Measurements from ENCODE around the gene DUSP10. TPM values are rescaled to one million over a fixed set of nuclear protein-coding genes. Genes with fewer than 3 reads are reported as not detected.

Gene DUSP10
- total and polyA plus RNA-seq, 7 donors: 2.5 to 19.9 (median 11.4) TPM

- peaks cover 0 to 15% (median 4%) of the 10 kb centered on the region in 4 donors for H3K36me3 ChIP-seq
- intact Hi-C loops (cut with DNase I): loop anchor here (10.0 kb wide), 4 partner anchors 256 to 1384 kb away; no protein-coding TSS in a partner anchor
- H3K9me3 ChIP-seq: no peaks in the 10 kb centered on the region
- no peak overlapping the region for H3K4me3 ChIP-seq
- no peaks in the 10 kb centered on the region for H3K27me3 ChIP-seq
- DNase-seq: no peak
- WGBS, 2 donors: 81 to 87% methylated on average over 1 of the region's 1 CpG
- H3K4me1 ChIP-seq: peaks cover 0 to 49% (median 34%) of the 10 kb centered on the region in 4 donors
- no peak overlapping the region for H3K27ac ChIP-seq
- no peak for TF ChIP-seq CTCF (IDR thresholded peaks at IDR 0.05)
- TF ChIP-seq POLR2A (IDR thresholded peaks at IDR 0.05): no peak
- TF ChIP-seq EP300 (IDR thresholded peaks at IDR 0.05): no peak
- TF ChIP-seq POLR2AphosphoS5 (IDR thresholded peaks at IDR 0.05): no peak
Measured at GRCh38 chr1:221700536-221700935, 41.4 kb downstream of the DUSP10 start.

GRCh38 chr1:221699978-221700519 lies 41.8 kb downstream of the DUSP10 start:
- no peaks in the 10 kb centered on the region for H3K9me3 ChIP-seq
- DNase-seq: no peak
- H3K4me3 ChIP-seq: no peak overlapping the region
- no peak for TF ChIP-seq CTCF (IDR thresholded peaks at IDR 0.05)
- no peak for TF ChIP-seq POLR2AphosphoS5 (IDR thresholded peaks at IDR 0.05)
- no peak for TF ChIP-seq EP300 (IDR thresholded peaks at IDR 0.05)
- peak overlapping the region in 1 of 4 donors; percentile 35 for H3K27ac ChIP-seq
- intact Hi-C loops (cut with DNase I): loop anchor here (10.0 kb wide), 4 partner anchors 255 to 1385 kb away; no protein-coding TSS in a partner anchor
- H3K36me3 ChIP-seq: peaks cover 0 to 13% (median 2%) of the 10 kb centered on the region in 4 donors
- no peaks in the 10 kb centered on the region for H3K27me3 ChIP-seq
- H3K4me1 ChIP-seq: peaks cover 0 to 44% (median 29%) of the 10 kb centered on the region in 4 donors

- 94 to 96% methylated on average over 1 of the region's 1 CpG for WGBS, 2 donors
- no peak for DNase-seq
- Histone ChIP-seq H3K9me3 (no peaks in the 10 kb centered on the region), H3K4me3 (no peak overlapping the region), H3K27ac (peak overlapping the region in 1 of 4 donors; percentile 35), H3K27me3 (no peaks in the 10 kb centered on the region), H3K36me3 (peaks cover 0 to 13% (median 2%) of the 10 kb centered on the region in 4 donors), H3K4me1 (peaks cover 0 to 39% (median 25%) of the 10 kb centered on the region in 4 donors)
- intact Hi-C loops (cut with DNase I): no loop called here
- TF ChIP-seq CTCF (IDR thresholded peaks at IDR 0.05) (no peak), EP300 (IDR thresholded peaks at IDR 0.05) (no peak), POLR2AphosphoS5 (IDR thresholded peaks at IDR 0.05) (no peak)
Measured at GRCh38 chr1:221699577-221699976, 42.3 kb downstream of the DUSP10 start.

- no peaks in the 10 kb centered on the region for H3K9me3 ChIP-seq
- intact Hi-C loops (cut with DNase I): no loop called here
- 81 to 94% methylated on average over 4 of the region's 4 CpGs for WGBS, 2 donors
- TF ChIP-seq EP300 (IDR thresholded peaks at IDR 0.05): no peak
- no peak for TF ChIP-seq CTCF (IDR thresholded peaks at IDR 0.05)
- no peak for TF ChIP-seq POLR2AphosphoS5 (IDR thresholded peaks at IDR 0.05)
- no peak for TF ChIP-seq POLR2A (IDR thresholded peaks at IDR 0.05)
- H3K36me3 ChIP-seq: peaks cover 0 to 13% (median 2%) of the 10 kb centered on the region in 4 donors
- DNase-seq: no peak
- peaks cover 0 to 31% (median 17%) of the 10 kb centered on the region in 4 donors for H3K4me1 ChIP-seq
- H3K4me3 ChIP-seq: no peak overlapping the region
- peak overlapping the region in 2 of 4 donors; percentile 35 to 39 for H3K27ac ChIP-seq
- H3K27me3 ChIP-seq: no peaks in the 10 kb centered on the region
Measured at GRCh38 chr1:221698579-221699349, 43.1 kb downstream of the DUSP10 start.
